KMS-11 (cell line): ENCODE measurements around the gene LMOD2.

ENCODE experiments used
- H2AFZ ChIP-seq: fragments of 200-600 bp; sonication (generic); 2 replicates; pipeline ENCODE4 v1.6.1; 2016; ENCODE audit warnings: antibody characterized with exemption, mixed run types, low read depth
- H3K27ac ChIP-seq: fragments of 200-600 bp; sonication (generic); 2 replicates; pipeline ENCODE4 v1.6.1; 2016; ENCODE audit warnings: mild to moderate bottlenecking, mixed run types
- H3K27me3 ChIP-seq: fragments of 200-600 bp; sonication (generic); 2 replicates; pipeline ENCODE4 v1.6.1; 2017; ENCODE audit warnings: mild to moderate bottlenecking, low read depth, mixed run types, moderate library complexity; ENCODE audit not compliant: insufficient read depth
- H3K36me3 ChIP-seq: fragments of 200-600 bp; sonication (generic); 2 replicates; pipeline ENCODE4 v1.6.1; 2017; ENCODE audit warnings: mild to moderate bottlenecking, mixed run types; ENCODE audit not compliant: insufficient read depth
- H3K4me1 ChIP-seq: fragments of 200-600 bp; sonication (generic); 2 replicates; pipeline ENCODE4 v1.6.1; 2016; ENCODE audit warnings: mild to moderate bottlenecking, low read depth, mixed run types; ENCODE audit not compliant: poor library complexity, severe bottlenecking
- H3K4me2 ChIP-seq: fragments of 200-600 bp; sonication (generic); 2 replicates; pipeline ENCODE4 v1.7.0; 2016; ENCODE audit warnings: mild to moderate bottlenecking, mixed run types
- H3K4me3 ChIP-seq: fragments of 200-600 bp; sonication (generic); IDR thresholded peaks from 2 replicates; pipeline ENCODE4 v1.6.1; 2017; ENCODE audit warnings: low read depth, low read length, mixed read lengths; ENCODE audit not compliant: insufficient read depth
- H3K79me2 ChIP-seq: fragments of 200-600 bp; sonication (generic); 2 replicates; pipeline ENCODE4 v1.6.1; 2016; ENCODE audit warnings: low read depth, mixed run types; ENCODE audit not compliant: insufficient read depth
- H3K9ac ChIP-seq: fragments of 200-600 bp; sonication (generic); 2 replicates; pipeline ENCODE4 v1.6.1; 2016; ENCODE audit warnings: mild to moderate bottlenecking, mixed run types
- H4K20me1 ChIP-seq: fragments of 200-600 bp; sonication (generic); 2 replicates; pipeline ENCODE4 v1.6.1; 2016; ENCODE audit warnings: mild to moderate bottlenecking, mixed run types; ENCODE audit not compliant: insufficient read depth
- TF ChIP-seq, protein P1 (sequence below): fragments of 200-600 bp; sonication (generic); conservative IDR thresholded peaks from 2 replicates; pipeline ENCODE4 v1.6.1; 2017; ENCODE audit warnings: low read depth, mild to moderate bottlenecking, antibody characterized with exemption, low read length, moderate library complexity, mixed read lengths

LMOD2 gene, protein sequence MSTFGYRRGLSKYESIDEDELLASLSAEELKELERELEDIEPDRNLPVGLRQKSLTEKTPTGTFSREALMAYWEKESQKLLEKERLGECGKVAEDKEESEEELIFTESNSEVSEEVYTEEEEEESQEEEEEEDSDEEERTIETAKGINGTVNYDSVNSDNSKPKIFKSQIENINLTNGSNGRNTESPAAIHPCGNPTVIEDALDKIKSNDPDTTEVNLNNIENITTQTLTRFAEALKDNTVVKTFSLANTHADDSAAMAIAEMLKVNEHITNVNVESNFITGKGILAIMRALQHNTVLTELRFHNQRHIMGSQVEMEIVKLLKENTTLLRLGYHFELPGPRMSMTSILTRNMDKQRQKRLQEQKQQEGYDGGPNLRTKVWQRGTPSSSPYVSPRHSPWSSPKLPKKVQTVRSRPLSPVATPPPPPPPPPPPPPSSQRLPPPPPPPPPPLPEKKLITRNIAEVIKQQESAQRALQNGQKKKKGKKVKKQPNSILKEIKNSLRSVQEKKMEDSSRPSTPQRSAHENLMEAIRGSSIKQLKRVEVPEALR

DNA sequence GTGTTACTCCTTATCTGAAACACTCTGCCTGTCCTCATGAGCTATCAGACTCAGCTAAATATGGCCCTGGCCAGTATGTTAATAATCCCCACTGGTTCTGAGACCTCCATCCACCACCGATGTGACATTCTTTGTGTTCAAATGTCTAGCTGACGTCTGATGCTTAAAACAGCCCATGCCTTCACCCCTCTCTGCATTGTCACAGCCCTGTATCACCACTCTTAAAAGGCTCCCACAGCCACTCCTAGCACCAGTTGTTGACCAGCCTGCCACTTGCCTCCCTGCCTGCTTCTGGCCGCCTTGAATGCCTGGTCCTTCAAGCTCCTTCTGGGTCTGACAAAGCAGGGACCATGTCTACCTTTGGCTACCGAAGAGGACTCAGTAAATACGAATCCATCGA, at the start of gene LMOD2:
TSS of gene LMOD2 (plus strand) at position 253 of the 400 bp plus-strand sequence. CDS start at position 351, 98 bp downstream.
- Histone ChIP-seq H3K79me2 (no peaks in the 10 kb centered on the region), H3K27me3 (no peaks in the 10 kb centered on the region), H3K4me3 (no peak within 1 kb of the TSS), H3K36me3 (no peaks in the 10 kb centered on the region), H3K4me1 (no peaks in the 10 kb centered on the region), H3K27ac (no peak within 1 kb of the TSS), H2AFZ (no peak within 1 kb of the TSS), H3K4me2 (no peak within 1 kb of the TSS), H4K20me1 (no peaks in the 10 kb centered on the region), H3K9ac (no peak within 1 kb of the TSS)
- TF ChIP-seq, protein P1, sequence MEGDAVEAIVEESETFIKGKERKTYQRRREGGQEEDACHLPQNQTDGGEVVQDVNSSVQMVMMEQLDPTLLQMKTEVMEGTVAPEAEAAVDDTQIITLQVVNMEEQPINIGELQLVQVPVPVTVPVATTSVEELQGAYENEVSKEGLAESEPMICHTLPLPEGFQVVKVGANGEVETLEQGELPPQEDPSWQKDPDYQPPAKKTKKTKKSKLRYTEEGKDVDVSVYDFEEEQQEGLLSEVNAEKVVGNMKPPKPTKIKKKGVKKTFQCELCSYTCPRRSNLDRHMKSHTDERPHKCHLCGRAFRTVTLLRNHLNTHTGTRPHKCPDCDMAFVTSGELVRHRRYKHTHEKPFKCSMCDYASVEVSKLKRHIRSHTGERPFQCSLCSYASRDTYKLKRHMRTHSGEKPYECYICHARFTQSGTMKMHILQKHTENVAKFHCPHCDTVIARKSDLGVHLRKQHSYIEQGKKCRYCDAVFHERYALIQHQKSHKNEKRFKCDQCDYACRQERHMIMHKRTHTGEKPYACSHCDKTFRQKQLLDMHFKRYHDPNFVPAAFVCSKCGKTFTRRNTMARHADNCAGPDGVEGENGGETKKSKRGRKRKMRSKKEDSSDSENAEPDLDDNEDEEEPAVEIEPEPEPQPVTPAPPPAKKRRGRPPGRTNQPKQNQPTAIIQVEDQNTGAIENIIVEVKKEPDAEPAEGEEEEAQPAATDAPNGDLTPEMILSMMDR = no peak

DNA sequence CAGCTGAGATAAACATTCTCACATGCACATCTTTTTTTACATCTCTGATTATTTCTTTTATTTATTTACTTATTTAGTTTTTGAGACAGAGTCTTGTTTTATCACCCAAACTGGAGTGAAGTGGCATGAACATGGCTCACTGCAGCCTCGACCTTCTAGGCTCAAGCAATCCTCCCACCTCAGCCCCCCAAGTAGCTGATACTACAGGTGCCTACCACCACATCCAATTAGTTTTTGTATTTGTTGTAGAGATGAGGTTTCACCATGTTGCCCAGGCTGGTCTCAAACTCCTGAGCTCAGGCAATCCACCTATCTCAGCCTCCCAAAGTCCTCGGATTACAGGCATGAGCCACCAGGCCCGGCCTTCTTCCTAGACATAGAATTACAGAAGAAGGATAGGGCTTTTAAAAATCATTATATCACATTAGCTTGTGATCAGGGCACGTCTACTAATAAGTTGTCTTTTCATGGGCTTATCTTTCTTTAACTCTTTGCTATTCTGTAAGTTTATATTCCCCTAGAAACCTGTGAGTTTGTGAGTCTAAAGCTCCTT, 48.2 kb upstream of the LMOD2 start:
- peaks cover 20% of the 10 kb centered on the region for H3K4me1 ChIP-seq
- H2AFZ ChIP-seq = no peak overlapping the region
- no peak overlapping the region for H3K4me3 ChIP-seq
- no peaks in the 10 kb centered on the region for H3K36me3 ChIP-seq
- H3K4me2 ChIP-seq = no peak overlapping the region
- H3K27me3 ChIP-seq = no peaks in the 10 kb centered on the region
- no peak overlapping the region for H3K9ac ChIP-seq
- no peaks in the 10 kb centered on the region for H3K79me2 ChIP-seq
- no peak overlapping the region for H3K27ac ChIP-seq
- TF ChIP-seq, protein P1 = no peak
- H4K20me1 ChIP-seq = no peaks in the 10 kb centered on the region

DNA sequence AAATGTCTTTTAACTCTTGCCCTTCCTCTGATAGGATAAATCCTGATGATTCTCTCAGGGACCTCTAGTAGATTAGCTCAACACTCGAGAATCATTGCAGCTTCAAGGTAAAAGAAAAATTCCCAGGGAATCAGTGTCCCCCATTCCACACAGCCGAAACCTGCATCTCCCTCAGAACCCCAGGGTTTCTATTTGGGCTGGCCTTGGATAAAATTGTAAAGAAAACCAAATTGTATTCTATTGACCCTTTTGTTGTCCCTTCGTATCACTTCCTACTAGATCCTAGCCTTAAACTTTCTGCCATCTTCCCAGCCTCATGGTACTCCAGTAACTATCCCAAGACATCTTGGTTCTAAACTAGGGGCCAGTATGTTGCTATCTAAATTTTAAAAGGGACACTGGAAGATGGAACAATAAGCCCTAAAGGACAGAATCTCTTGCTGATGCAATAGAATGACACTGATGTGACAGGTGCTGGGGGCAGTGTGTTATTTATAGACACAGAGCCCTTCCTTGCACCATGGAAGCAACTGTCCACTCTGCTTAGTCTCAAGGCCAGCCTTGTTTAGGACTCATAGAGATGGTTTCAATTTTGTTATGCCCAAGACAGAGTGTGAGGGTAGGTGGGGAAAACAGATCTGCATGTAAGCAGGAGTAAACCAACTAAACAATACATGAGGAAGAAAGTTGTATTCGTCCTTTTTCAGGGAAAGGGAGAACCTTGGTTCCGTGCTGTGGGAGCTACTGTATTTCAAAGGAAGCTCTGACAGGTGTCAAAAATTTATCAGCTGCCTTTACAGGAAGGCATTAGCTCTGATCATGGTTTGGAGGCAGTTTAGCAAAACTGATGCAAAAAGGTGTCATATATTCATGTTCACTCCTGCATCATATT, 46.4 kb upstream of the LMOD2 start:
- Histone ChIP-seq H3K36me3 (no peaks in the 10 kb centered on the region), H3K79me2 (no peaks in the 10 kb centered on the region), H3K4me1 (peaks cover 20% of the 10 kb centered on the region), H3K27me3 (no peaks in the 10 kb centered on the region), H3K4me2 (peak overlapping the region; percentile 3; the same call in 1 of the 2 replicates), H3K4me3 (no peak overlapping the region), H2AFZ (peak overlapping the region; percentile 15; the same call in 1 of the 2 replicates), H3K9ac (no peak overlapping the region), H4K20me1 (no peaks in the 10 kb centered on the region), H3K27ac (no peak overlapping the region)
- TF ChIP-seq, protein P1 = no peak

DNA sequence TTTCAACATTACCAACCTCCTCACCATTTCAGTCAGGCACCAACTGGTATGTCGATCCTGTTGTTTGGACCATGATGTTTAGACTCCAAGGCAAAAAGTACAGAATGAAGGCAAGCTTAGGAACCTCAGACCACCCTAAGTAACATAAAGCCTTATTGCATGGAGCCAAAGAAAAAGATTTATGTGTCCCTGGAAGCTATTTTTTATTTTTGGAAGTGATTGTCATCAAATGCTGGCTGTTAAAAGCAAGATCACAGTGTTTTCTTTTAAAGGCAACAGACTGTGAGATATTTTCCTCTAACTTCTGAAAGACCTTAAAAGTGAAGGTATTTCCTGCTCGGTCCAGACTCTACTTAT, 45.8 kb upstream of the LMOD2 start:
- H2AFZ ChIP-seq = no peak overlapping the region
- TF ChIP-seq, protein P1 = no peak
- H3K4me1 ChIP-seq = peaks cover 20% of the 10 kb centered on the region
- H3K79me2 ChIP-seq = no peaks in the 10 kb centered on the region
- H3K27me3 ChIP-seq = no peaks in the 10 kb centered on the region
- no peaks in the 10 kb centered on the region for H4K20me1 ChIP-seq
- H3K4me2 ChIP-seq = no peak overlapping the region; the same call in 1 of the 2 replicates
- H3K36me3 ChIP-seq = no peaks in the 10 kb centered on the region
- H3K4me3 ChIP-seq = no peak overlapping the region
- no peak overlapping the region for H3K9ac ChIP-seq
- H3K27ac ChIP-seq = no peak overlapping the region
